Left hindlimb (tissue), 1 donor: ENCODE data around the gene FURIN.
"Not testable (repeated sequence)": the region's sequence is repeated elsewhere in the genome, so short reads cannot be mapped to it uniquely, and the experiment has no call there.

Experiments
- DNase-seq: peaks from one replicate; pipeline ENCODE4 v3.0.0-alpha.2; 2018

Gene FURIN

GRCh38 chr15:90845201-90845949 is 23.0 kb upstream of the FURIN start:
- DNase-seq = no peak

GRCh38 chr15:90849424-90849823 is 19.0 kb upstream of the FURIN start:
- DNase-seq = not testable (repeated sequence)

- no peak for DNase-seq
Measured at GRCh38 chr15:90851114-90851513, 17.3 kb upstream of the FURIN start.

GRCh38 chr15:90851940-90852339 is 16.4 kb upstream of the FURIN start:
- DNase-seq = no peak

GRCh38 chr15:90855139-90855538 is 13.2 kb upstream of the FURIN start:
- DNase-seq = no peak

DNA sequence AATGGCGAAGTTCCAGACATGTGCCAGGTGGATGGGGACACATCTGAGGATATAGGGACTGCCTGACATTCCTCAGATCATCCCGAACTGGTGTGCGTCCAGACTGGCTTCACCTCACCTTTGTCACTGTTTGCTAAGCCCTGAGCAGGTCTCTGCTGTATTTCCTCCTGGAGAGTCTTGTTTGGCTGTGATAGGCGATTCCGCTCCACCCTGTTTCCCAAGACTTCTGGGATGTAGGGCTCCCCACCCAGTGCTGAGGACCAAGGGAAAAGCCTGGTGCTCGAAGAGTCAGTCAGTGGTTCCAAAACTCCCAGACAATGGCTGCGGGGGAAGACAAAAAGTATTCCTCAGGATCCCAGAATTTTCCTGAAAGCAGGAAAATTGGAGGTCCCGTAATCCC is 11.1 kb upstream of the FURIN start:
- no peak for DNase-seq

- DNase-seq = no peak
Measured at GRCh38 chr15:90857883-90858443, 10.4 kb upstream of the FURIN start.

- DNase-seq = no peak
Measured at GRCh38 chr15:90859234-90860131, 8.9 kb upstream of the FURIN start.

DNA sequence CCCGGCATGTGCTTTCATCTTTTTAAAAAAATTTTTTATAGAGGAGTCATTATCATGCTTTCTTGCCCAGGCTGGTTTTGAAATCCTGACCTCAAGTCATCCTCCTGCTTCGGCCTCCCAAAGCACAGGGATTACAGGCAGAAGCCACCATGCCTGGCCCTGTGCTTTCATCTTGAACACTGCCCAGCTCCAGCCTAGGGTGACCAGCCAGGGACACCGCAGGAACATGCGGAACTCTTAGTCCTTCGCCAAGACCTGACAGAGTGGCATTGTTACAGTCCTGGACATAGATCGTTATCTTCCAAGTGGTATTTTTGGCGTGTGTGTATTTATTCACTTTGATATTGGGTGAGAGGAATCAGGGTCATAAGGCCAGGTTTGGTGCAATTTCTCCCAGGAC is 7.9 kb upstream of the FURIN start:
- no peak for DNase-seq

DNA sequence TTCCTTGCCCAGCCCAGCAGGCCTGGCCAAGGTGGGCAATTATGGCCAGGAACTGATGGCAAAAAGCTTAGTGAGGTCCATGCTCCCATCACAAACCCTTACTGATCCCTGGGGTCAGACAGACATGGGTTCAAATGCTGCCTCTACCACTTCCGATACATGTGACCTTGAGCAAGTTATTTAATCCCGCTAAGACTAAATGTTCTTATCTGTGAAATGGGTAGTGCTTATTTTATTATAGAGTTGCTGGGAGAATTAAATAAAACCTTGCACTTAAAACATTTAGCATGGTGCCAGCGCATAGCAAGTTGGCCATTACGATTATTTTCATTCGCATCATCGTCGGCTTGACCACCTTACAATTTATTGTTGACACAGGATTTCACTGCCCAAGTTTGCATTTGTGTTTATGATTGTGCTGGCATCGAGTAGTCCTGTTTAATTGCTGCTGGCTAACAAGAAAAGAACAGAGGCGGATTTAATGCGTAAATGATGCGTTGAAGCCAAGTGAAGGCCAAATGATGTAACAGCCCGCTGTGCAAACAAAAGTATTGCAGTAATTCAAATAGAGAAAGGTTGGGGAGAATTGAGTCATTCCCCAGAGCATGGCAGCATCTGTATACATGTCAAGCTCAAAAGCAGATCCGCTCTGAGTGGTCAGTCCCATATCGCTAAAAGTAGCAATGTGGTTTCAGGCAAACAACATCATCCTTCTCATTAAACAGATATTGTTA is 7.3 kb upstream of the FURIN start:
- DNase-seq = no peak

DNA sequence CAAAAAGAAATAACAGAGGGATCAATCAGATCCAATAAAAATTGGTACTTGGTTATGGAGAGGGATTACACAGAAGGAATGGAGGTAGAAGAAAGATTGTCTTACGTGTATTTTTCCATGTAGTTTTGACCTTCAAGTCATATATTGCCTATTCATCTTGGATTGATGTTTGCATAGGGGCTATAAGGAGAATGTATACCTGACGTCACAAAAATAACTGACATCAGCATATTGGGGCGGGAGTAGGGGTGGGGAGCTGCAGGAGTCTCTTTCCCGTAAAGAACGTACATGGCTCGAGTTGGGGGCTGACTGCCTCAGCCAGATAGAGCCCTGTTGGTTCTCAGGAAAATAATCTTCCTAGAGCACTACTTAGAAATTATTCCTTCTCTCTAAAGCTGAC is 5.9 kb upstream of the FURIN start:
- no peak for DNase-seq

DNA sequence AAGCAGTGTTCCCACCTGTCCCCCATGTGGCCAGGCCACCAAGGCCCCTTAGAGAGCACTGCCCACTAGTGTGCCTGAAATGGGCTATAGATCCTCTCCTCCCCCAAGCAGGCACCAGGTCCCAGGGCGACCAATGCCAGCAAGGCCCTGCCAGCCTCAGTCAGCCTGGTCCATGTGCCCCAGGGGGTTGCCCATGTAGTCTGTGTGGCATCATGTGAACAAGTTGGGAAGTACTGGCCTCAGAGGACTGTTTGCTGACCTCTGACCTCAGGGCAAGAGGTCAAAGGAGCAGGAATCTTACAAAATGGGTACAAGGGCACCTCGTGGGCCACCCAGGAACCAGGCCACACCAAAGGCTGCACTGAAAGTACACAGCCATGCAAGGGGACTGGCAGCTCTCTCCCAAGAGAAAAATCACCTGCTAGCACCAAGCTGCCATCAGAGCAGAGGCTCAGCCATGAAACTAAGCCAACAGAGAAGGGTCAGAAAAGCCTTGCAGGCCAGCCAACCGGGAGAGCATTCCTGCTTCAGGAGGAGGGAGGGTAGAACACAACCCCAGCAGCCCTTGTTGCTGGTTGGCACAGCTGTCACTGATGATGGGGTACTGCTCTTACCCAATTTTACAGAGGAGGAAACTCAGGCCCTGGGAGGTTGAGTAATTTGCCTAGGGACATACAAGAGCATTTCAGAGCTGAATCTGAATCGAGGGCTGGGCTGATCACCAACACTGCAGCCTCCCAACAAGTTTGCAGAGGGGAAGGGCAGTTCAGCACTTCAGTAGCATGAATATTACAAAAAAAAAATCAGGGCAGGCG is 5.2 kb upstream of the FURIN start:
- no peak for DNase-seq

- no peak for DNase-seq
Measured at GRCh38 chr15:90863987-90864386, 4.4 kb upstream of the FURIN start.

GRCh38 chr15:90864507-90864906 is 3.9 kb upstream of the FURIN start:
- no peak for DNase-seq

- no peak for DNase-seq
Measured at GRCh38 chr15:90865702-90866101, 2.7 kb upstream of the FURIN start.

DNA sequence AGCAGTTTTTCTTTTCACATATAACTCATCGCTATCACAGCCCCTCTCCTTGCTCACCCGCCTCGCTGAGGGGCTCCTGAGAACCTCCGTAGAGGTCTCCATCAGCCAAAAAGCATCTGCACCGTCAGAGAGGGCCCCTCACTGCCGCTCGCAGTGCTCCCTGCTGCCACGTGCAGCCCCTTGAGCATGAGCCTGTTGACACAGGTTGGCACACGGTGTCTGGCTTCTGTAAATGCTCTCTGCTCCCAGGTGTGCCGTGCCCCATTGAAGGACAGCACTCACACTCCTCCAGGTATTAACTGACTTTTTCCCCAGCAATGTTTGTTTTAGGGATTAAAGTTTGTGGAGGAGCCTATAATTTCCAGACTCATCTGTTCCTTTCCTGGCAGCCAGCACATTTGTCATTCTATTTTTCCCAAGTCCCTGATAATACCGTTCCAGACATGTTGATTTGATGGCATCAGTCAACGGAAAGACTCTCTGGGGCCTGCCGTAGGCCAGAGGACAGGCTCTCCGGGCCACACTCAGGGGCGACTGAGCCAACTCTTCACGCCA is 2.1 kb upstream of the FURIN start:
- DNase-seq = no peak

DNA sequence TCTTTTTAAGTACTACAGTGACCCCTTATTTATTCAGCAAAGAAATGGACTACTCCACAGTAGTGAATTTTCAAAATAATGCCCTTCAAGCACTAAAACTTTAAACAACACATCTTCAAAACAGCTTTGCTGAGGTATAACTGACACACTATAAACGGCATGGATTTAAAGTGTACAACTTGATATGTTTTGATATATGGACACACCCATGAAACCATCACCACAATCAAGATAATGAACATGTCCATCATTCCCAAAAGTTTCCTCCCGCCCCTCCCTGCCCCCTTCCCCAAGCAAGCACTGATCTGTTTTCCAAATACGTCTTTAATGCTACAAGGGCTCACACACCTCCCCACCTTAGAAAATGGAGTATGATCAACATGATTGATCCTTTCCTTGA is 1.6 kb upstream of the FURIN start:
- DNase-seq = no peak

DNA sequence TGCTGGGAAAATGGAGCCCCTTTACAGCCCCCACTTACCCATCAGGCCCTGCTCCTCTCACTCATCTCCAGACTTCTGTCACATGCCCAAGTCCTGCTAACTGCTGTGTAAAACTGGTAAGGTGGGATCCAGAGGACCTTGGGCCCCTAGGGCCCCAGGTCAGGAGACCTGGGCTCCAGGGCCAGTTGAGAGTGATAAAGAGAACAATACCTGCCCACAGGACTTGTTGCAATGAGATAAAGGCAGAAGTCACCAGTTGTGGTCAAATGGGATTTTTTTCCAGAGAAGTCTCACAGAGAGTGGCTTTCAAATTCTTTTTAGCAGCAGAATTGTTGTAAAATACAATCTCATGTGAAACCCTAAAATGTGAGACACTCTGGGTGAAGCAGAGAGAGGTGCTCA is 753 bp downstream of the FURIN start:
- no peak for DNase-seq

- DNase-seq = peak; percentile 65
Measured at GRCh38 chr15:90869601-90870353, 1.4 kb downstream of the FURIN start.

GRCh38 chr15:90870354-90871138 is 2.2 kb downstream of the FURIN start:
- DNase-seq = no peak
